ENCODE results near the gene TMEM59.
"Not testable (repeated sequence)": the region's sequence is repeated elsewhere in the genome, so short reads cannot be mapped to it uniquely, and the experiment has no call there.

Gene TMEM59, protein sequence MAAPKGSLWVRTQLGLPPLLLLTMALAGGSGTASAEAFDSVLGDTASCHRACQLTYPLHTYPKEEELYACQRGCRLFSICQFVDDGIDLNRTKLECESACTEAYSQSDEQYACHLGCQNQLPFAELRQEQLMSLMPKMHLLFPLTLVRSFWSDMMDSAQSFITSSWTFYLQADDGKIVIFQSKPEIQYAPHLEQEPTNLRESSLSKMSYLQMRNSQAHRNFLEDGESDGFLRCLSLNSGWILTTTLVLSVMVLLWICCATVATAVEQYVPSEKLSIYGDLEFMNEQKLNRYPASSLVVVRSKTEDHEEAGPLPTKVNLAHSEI

DNA sequence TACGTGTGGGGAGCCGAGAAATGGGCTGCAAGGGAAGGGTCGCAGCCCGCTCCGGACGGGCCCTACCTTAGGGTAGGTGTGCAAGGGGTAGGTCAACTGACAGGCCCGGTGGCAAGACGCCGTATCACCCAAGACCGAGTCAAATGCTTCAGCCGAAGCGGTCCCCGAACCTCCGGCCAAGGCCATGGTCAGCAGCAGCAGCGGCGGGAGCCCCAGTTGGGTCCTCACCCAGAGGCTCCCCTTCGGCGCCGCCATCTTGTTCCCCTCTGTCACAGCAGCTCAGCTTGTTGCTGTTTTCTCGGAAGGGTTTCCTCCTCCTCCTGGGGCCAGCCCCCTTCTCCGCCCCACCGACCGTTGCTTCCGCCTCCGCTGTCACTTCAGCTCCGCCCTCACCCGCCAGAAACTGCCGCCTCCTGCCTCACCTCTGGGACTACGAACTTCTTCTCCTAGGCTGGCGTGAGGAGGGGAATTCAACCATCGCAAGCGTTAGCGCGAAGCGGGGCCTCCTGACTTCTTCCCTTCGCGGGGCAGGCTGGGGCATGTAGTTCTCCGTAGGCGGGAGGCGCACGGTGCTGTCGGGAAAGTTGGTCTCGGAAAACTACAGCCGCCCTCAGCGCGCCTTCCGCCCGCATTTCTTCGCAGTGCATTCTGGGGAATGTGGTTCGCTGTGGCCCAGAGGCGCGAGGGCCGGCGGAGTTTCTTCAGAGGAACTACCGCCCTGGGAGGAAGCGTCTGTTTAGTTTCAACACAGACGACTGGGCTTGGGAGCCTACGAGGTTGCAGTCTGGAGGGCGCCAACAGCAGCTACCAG lies at the start of gene TMEM59, which contains the start of gene TCEANC2:
TMEM59 (minus strand) TSS at position 271 of the 811 bp plus-strand sequence; CDS start at position 255, 16 bp downstream.
TCEANC2 (plus strand) TSS at position 675 of the 811 bp plus-strand sequence. CDS start 815 bp downstream, outside the sequence.
- DNase-seq (ENCODE audit: low spot score), result peak; percentile 97

DNA sequence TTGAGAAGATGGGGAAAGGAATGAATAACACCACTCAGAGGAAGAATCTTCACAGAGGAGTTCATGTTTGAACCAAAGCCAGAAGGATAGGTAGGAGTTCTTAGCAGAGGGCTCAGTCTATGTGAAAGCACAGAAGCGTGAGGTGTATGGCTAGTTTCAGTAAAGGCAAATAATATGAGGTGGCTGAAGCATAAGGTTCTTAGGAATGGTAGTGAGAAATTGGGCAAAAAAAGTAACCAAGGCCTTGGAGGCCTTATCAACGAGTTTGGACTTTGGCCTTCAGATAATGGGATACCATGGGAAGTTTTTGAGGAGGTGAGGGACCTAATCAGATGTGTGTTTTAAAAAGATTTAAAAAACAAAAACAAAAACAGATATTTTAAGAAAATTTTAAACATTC lies 47.5 kb upstream of the TMEM59 start:
- no peak for DNase-seq (ENCODE audit: low spot score)

DNA sequence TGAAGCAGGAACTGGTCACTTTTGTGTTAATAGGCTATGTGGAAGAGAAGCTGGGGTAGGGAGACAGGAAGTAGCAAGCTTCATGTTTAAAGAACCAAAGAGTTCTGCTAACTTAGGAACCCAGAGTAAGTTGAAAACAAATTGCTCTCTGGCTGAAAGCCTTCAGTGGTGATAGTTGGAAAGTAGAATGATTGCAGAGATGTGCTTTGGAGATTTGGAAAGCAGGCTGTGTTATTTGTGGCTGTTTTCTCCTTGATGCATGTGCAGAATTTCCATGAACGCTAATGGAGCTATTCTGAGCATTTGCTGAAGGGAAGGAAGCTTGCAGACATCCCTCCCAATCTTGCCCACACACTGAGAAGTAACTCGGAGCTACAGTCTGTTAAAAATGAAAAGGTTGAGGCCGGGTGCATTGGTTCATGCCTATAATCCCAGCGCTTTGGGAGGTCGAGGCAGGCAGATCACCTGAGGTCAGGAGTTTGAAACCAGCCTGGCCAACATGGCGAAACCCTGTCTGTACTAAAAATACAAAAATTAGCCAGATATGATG lies 46.1 kb upstream of the TMEM59 start:
- DNase-seq (ENCODE audit: low spot score), result no peak

DNA sequence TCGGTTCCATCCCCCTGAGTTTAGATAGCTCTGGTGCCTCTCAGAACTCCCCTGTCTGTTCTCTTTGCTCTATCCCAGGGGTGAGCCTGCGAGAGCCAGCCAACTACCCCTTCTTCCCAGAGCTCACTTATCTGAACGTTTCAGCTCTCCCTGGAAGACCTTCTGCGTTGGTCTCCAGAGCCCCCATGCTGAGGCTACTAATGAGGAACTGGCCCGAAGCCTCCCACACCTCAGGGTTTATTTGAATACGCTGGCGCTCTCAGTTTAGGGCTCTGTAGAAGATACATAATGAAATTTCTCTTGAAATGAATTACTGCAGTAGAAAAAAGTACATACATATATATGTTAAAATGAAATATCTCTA lies 43.9 kb upstream of the TMEM59 start:
- DNase-seq (ENCODE audit: low spot score), result no peak

DNA sequence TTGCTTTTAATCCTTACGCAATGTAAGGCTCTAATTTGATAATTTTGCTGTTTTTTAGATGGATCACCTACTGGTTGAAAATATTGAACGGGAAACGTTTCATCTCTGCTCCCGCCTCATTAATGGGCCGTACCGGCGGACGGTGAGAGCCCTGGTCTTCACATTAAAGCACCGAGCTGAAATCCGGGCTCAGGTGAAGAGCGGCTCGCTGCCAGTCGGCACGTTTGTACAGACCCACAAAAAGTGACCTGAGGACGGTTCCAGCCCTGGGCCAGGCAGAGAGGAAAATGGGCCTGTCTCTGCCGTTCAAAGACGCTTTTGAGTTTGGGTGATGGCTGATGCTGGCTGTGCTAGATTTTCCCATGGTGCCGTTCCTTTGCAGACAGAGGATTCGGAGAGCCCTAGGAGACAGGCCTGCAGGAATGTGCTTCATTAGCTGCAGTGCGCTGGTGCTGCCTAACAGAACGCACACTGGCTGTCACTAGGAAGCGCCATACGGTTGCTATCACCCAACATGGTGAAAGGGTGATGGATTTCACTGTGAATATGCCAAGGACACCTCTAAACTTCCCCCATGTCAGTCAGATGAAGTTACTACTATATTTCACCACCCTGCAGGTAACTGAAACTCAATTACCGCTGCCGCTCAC lies 43.3 kb upstream of the TMEM59 start:
- DNase-seq (ENCODE audit: low spot score), result no peak

DNA sequence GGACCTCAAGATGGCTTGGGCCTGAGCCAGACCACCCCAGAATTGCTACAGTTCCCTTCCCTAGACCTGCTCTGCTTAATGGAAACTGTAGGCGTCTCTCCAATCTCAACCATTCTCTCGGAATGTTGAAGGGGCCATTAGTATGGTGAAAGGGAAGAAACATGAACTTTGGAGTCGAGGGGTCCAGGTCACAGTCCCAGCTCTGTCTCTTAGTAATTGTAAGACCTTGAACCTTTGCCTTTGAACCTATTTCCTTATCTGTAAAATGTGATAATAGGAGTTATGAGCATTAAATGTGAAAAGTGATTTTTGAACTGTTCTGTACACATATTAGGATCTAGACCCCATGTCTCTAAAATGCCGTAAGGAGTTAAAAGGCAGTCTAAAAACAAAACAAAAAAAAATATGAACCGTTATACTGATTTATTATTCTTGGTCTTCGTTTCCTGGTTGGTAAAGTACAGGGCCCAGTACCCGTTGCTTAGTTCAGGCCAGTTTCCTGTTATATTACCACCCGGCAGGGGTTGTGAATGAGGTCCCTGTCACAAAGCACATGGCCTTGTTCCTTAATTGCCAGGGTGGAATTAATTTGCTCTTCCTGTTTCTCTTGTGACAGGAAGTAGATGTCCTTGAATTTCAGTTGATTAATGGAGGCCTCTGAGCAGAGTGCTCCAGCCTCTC lies 42.7 kb upstream of the TMEM59 start:
- DNase-seq (ENCODE audit: low spot score), result peak; percentile 21

DNA sequence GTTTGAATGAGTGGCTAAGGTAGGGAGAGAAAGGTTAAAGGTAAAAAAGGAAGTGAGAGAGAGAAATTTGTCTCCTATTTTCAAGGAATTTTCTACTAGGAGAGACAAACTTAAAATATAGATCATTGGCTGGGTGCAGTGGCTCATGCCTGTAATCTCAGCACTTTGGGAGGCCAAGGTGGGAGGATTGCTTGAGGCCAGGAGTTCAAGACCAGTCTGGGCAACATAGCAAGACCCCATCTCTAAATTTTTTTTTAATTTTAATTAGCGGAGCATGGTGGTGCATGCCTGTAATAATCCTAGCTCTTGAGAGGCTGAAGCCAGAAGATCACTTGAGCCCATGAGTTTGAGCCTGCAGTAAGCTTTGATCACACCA lies 41.7 kb upstream of the TMEM59 start:
- not testable (repeated sequence) for DNase-seq (ENCODE audit: low spot score)

DNA sequence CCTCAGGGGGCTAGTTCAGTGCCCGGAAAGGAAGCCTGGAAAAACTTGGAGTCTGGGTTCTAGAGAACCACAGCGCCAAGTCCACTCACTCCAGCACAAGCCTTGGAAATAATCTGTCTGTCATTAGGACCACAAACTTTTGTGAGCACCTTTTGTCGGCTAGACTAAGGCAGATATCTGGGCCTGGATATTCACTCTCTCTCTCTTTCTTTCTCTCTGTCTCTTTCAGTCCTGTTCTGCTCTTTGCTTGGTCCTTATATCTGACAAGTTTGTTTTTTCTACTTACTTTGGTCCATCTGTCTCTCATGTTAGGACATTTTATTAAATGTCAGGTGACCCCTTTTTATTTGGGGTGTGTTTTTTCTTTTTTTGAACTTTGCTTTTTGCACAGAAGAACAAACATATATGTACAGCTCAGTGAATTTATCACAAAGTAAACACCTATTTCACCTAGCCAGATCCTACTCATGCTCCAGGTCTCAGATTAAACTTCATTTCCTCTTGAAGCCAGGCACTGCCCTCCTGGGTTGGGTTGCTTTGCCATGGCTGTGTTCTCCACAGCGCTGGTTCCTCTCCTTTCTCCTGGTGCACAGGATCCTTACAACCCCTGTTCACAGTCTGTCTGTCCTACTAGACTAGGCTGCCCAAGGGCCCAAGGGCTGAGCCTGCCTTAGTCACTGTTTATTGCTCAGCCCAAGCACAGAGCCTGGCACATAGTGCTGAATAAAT lies 41.2 kb upstream of the TMEM59 start:
- no peak for DNase-seq (ENCODE audit: low spot score)

DNA sequence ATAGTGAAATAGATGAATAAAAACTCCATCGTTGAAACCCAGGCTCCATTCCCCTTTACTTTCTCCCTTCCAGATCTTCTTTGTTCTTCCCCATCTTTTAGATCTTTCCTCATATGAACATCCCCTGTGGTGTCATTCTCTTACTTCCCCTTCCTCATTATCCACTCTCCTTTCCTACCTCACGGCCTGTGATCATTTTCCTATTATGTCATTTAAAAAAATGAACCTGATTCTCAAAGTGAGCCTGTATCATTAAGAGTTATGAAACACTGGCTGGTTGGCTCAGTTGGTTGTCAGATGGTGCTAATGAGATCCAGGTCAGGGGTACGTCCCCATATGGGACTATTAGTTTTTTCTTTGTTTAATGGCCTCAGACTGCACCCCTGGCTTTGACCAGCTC lies 38.7 kb upstream of the TMEM59 start:
- no peak for DNase-seq (ENCODE audit: low spot score)

DNA sequence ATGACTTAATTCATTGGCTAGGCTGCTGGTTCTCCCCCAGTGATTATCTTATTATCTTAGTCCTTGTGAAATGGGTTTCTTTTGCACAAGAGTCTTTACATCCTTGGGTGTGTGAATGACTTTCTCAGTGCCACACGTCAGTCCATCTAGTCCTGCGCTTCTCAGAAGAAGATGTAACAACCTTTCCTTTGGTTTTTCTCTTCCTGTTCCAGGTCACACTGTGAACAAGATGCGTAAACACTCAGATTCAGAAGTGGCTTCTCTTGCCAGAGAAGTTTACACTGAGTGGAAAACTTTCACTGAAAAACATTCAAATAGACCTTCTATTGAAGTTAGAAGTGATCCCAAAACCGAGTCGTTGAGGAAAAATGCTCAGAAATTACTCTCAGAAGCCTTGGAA lies 35.4 kb upstream of the TMEM59 start:
- no peak for DNase-seq (ENCODE audit: low spot score)

DNA sequence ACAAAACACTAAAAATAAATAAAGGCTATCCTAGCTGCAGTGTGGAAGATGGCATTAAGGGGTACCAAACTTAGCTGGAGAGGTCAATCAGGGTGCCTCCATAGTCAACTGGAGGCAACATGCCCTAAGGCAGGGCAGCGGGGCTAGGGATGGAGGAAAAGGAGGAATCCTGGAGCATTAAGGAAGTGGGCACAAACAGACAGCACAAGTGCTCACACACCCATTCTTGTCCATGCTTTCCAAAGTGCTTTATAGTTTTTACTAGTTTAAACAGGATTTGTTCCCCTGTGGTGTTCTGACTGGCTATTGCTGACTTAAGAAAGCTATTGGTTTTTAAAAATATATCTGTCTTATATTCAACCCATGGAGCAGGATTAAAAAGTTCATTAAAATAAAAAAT lies 33.8 kb upstream of the TMEM59 start:
- no peak for DNase-seq (ENCODE audit: low spot score)

DNA sequence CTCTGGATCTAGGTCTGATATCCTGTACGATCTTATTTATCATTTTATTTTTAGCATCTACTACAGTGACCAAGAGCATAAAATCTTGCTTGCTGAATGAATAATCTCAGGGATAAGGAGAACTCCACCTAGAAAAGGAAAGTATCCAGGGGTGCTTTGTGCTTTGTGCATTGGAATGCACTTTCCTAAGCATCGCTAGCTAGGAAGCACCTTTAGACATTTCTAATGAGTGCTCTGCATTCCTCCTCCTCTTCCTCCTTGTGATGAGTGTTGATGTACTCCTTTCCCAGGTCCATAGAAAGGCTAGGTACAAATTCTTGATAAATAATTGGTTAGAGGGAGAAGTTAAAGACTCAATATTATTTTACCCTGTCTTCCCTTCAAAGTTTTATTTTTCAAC lies 31.8 kb upstream of the TMEM59 start:
- no peak for DNase-seq (ENCODE audit: low spot score)

DNA sequence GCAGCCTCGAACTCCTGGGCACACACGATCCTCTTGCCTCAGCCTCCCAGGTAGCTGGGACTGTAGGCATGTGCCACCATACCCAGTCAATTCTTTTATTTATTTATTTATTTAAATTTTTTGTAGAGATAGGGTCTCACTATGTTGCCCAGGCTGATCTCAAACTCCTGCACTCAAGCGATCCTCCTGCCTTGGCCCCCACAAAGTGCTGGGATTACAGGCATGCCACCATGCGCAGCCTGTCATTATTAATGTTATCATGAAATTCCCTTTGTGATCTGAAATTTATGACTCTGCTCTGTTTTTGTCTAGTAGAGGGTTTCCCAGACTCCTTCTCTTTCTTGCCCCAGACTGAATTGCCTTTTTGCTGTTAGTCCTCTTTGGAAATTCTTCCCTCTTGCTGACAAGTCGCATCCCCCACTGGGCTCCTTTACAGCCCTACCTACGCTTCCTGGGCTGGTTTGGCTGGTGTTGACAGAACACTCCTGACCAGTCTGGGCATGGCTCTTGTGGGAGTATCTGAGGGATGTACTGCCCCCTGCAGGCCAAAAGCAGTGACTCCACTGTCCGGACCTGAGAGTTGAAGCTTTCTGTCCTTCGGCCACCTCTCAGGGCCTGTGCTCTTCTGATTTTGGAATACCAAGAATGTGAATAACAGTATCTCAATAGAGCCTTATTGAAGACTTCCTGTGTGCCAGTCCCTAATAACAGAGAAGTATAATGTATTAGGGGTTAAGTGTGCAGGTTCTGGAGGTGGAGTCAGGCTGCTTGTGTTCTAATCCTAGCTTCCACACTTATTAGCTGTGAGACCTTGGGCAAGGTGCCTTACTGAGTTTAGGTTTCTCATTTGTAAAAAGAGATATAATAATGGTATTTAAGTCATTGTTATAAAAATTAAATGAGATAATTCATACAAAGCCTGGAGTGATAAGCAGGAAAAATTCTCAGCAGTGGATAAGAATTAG lies 28.6 kb upstream of the TMEM59 start:
- DNase-seq (ENCODE audit: low spot score), result peak; percentile 47

DNA sequence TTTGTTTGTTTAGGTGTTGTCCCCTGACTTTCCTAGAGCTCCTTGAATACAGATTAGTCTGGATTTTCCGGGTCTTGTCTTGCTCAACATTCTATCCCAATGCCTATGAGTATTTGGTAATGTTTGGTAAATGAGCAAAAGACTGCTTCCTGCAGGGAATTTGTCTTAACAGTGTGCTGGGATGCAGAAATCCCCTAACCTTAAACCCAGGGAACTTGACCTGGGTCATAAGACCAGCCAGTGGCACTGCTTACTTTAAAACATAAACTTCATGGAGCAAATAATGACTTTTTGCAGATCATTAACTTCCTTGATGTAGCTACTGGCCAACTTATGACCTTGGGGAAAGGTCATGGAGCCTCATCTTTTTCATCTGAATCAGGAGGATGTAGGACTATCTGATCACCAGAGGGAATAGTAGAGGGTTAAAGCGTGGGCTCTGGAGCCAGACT lies 27.6 kb upstream of the TMEM59 start:
- DNase-seq (ENCODE audit: low spot score), result no peak

DNA sequence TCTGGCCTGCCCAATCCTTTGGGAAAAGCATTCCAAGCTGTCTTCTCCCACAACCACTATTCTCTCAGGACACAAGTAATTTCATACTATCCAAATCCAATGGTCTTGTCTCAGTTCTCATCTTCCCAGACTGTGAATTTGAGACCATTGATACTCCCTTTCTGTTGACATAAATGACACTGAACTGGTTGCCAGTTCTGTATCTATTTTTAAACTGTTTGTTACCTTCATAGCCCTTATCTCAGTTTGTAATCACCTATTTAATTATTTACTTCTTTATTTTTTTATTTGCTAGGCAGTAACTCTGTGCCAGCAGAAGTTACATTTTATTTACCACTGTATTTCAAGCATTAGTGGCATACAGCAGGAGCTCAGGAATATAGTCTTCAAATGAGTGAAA lies 24.4 kb upstream of the TMEM59 start:
- DNase-seq (ENCODE audit: low spot score), result no peak

DNA sequence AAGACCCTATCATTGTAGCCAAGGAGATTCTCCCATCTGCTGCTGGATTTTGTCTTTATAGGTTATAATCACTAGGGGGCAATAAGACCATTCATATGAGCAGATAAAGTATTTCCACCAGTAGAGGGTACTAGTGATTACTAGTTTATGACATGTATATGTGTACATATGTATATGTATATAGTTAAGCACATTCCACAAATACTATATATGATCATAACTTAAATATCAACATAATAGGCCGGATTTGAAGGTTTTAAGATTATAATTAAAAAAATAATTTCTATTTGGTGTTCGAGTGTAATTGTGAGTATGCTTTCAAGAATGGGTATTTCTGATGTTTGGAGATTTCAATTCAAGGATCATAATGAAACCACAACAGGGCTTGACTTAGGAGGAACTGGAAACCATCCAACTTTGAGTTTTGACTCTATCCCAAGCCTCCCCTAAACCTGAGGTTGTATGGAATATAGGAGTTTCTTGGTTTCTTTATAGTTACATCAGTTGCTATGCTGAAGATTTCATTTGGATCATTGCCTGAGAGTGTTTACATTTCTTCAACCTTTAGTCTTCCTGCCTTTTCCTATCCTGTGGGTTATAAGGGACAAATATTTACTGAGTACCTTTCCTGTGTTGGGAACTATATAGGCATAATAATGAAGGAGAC lies 17.3 kb upstream of the TMEM59 start:
- DNase-seq (ENCODE audit: low spot score), result peak; percentile 51

DNA sequence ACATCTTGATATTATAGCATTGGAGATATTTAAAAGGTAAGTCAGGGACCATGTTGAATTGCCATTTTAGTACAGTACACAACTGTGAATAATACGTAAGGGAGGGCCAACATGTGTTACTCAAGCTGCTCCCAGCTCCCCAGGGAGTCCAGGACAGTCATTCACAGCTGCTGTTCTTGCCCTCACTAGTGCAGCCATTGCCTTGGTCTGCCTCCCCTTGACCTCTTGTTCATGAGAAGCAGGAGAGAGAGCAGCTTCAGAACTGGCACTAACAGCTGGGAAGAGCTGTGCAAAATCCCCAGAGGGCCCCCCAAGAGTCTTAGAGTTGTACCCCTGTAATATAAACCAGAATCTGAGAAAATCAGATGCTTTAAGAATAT lies 16.8 kb upstream of the TMEM59 start:
- peak; percentile 10 for DNase-seq (ENCODE audit: low spot score)

DNA sequence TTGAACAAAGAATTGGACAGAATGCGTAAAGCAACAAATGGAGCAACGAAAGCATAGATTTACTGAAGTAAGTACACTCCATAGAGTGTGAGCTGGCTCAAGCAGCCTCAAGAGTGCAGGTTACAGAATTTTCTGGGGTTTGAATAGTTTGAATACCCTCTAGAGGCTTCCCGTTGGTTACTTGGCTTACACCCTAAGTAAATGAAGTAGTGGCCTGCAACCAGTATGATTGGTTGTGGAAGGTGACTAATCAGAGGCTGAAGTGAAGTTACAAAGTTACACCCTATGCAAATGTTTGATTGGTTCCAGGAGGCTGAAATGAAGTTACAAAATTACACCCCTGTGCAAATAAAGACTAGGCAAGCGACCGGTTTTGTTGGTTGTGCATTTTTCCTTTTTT lies 11.3 kb upstream of the TMEM59 start:
- no peak for DNase-seq (ENCODE audit: low spot score)

DNA sequence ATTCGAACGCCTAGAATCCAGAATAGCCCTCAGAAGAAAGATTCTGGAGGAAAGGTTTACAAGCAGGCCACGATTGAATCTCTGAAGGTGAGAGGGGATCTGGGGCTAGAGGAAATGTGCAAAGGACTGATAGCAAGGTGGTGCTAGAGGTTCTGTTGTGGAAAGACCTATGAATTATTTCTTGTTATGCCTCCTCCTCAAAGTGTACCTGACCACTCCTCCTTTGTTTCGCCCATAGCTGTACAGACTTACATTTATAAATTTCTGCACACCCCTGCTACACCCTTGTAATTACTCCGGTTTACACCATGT lies 1.4 kb upstream of the TMEM59 start:
- DNase-seq (ENCODE audit: low spot score), result peak; percentile 9
